Nephron (organoid): ENCODE data around the gene SSPN.

ENCODE experiments used
- H3K27ac Mint-ChIP-seq, 3 experiments: 2 replicates each; pipeline ENCODE4 v1.8.0; 2020; ENCODE audit warnings: mixed read lengths in 3 of 3, mild to moderate bottlenecking in 2 of 3, moderate library complexity in 1 of 3
- H3K27me3 Mint-ChIP-seq: 2 replicates; pipeline ENCODE4 v1.8.0; 2021; ENCODE audit warnings: low read depth, mild to moderate bottlenecking, moderate library complexity, mixed read lengths
- H3K36me3 Mint-ChIP-seq: 2 replicates; pipeline ENCODE4 v1.8.0; 2020; ENCODE audit warnings: low read depth, mixed read lengths
- H3K4me1 Mint-ChIP-seq: 2 replicates; pipeline ENCODE4 v1.8.0; 2020; ENCODE audit warnings: mixed read lengths
- H3K4me3 Mint-ChIP-seq, 3 experiments: 2 replicates each; pipeline ENCODE4 v1.8.0; 2020; ENCODE audit warnings: mild to moderate bottlenecking in 3 of 3, mixed read lengths in 3 of 3, moderate library complexity in 2 of 3
- H3K9me3 Mint-ChIP-seq: 2 replicates; pipeline ENCODE4 v1.8.0; 2020; ENCODE audit warnings: mixed read lengths
- CTCF ChIP-seq, 3 experiments: fragments of 200-600 bp; sonication (generic); IDR thresholded peaks; one replicate each; pipeline ENCODE4 v1.5.0; 2021; ENCODE audit warnings: antibody characterized with exemption in 3 of 3; ENCODE audit not compliant: unreplicated experiment in 3 of 3

SSPN gene

GRCh38 chr12:26280869-26281268 lies 85.5 kb downstream of the SSPN start:
- H3K27me3 Mint-ChIP-seq: peaks cover 9% of the 10 kb centered on the region
- no peak overlapping the region for H3K4me3 Mint-ChIP-seq
- no peaks in the 10 kb centered on the region for H3K36me3 Mint-ChIP-seq

GRCh38 chr12:26281320-26281719 lies 85.9 kb downstream of the SSPN start:
- H3K4me3 Mint-ChIP-seq: no peak overlapping the region
- no peak for TF ChIP-seq CTCF (IDR thresholded peaks at IDR 0.05; ENCODE audit: unreplicated experiment in 3 of 3)
- no peaks in the 10 kb centered on the region for H3K9me3 Mint-ChIP-seq
- H3K27ac Mint-ChIP-seq: no peak overlapping the region
- peaks cover 9% of the 10 kb centered on the region for H3K27me3 Mint-ChIP-seq
- H3K4me1 Mint-ChIP-seq: no peaks in the 10 kb centered on the region
- no peaks in the 10 kb centered on the region for H3K36me3 Mint-ChIP-seq

More at GRCh38 chr12:26280869-26281268, 85.5 kb downstream of the SSPN start:
- TF ChIP-seq CTCF (IDR thresholded peaks at IDR 0.05; ENCODE audit: unreplicated experiment in 3 of 3): no peak
- Mint-ChIP-seq H3K27ac (no peak overlapping the region), H3K9me3 (no peaks in the 10 kb centered on the region), H3K4me1 (peaks cover 2% of the 10 kb centered on the region)

GRCh38 chr12:26282339-26282940 lies 87.1 kb downstream of the SSPN start:
- no peaks in the 10 kb centered on the region for H3K9me3 Mint-ChIP-seq
- TF ChIP-seq CTCF (IDR thresholded peaks at IDR 0.05; ENCODE audit: unreplicated experiment in 3 of 3): no peak
- H3K27me3 Mint-ChIP-seq: peaks cover 13% of the 10 kb centered on the region
- H3K4me1 Mint-ChIP-seq: peaks cover 9% of the 10 kb centered on the region
- H3K4me3 Mint-ChIP-seq: no peak overlapping the region
- H3K36me3 Mint-ChIP-seq: no peaks in the 10 kb centered on the region
- no peak overlapping the region for H3K27ac Mint-ChIP-seq

GRCh38 chr12:26283046-26283445 lies 87.7 kb downstream of the SSPN start:
- no peak for TF ChIP-seq CTCF (IDR thresholded peaks at IDR 0.05; ENCODE audit: unreplicated experiment in 3 of 3)
- Mint-ChIP-seq H3K4me1 (peaks cover 15% of the 10 kb centered on the region), H3K27me3 (peaks cover 13% of the 10 kb centered on the region), H3K4me3 (no peak overlapping the region), H3K27ac (no peak overlapping the region), H3K9me3 (no peaks in the 10 kb centered on the region), H3K36me3 (no peaks in the 10 kb centered on the region)

- Mint-ChIP-seq H3K9me3 (no peaks in the 10 kb centered on the region), H3K4me3 (no peak overlapping the region), H3K36me3 (no peaks in the 10 kb centered on the region), H3K27me3 (peaks cover 13% of the 10 kb centered on the region), H3K27ac (no peak overlapping the region), H3K4me1 (peaks cover 21% of the 10 kb centered on the region)
- TF ChIP-seq CTCF (IDR thresholded peaks at IDR 0.05; ENCODE audit: unreplicated experiment in 3 of 3): no peak
Measured at GRCh38 chr12:26283617-26284016, 88.2 kb downstream of the SSPN start.

- H3K4me1 Mint-ChIP-seq: peaks cover 21% of the 10 kb centered on the region
Measured at GRCh38 chr12:26285401-26285800, 90.0 kb downstream of the SSPN start.

More at GRCh38 chr12:26285401-26285800, 90.0 kb downstream of the SSPN start:
- TF ChIP-seq CTCF (IDR thresholded peaks at IDR 0.05; ENCODE audit: unreplicated experiment in 3 of 3): no peak
- H3K9me3 Mint-ChIP-seq: no peaks in the 10 kb centered on the region
- no peak overlapping the region for H3K27ac Mint-ChIP-seq
- no peak overlapping the region for H3K4me3 Mint-ChIP-seq
- no peaks in the 10 kb centered on the region for H3K36me3 Mint-ChIP-seq
- H3K27me3 Mint-ChIP-seq: peaks cover 8% of the 10 kb centered on the region
